ENCODE data around the gene NOB1. TPM values are rescaled to one million over a fixed set of nuclear protein-coding genes. Genes with fewer than 3 reads are reported as not detected.

NOB1 gene
- total and polyA plus RNA-seq, 9 of the 15 experiments (the other 6 are each of a cell fraction or from before 2014, with no cell fraction given) = 42.4 to 148 (median 116) TPM

DNA sequence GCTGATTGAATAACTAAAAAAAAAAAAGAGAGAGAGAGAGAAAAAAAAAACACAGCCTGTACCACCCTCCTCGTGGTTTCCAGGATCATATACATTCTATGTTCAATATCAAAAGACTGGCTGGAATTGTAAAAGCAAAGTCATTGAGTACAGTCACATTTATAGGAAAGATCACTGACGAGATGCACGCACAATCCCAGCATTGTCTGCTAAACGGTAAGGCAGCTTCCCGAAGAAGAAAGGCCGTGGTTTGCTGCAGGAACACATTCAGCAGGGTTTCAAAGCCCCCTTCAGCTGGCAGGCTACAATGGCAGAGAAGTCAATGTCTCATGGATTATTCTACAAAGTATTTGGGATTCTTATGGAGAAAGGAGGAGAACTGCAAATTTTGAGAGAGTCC lies 37.7 kb downstream of the NOB1 start:
- BruUV-seq (replicated peaks) = no TSS peak
- H3K27me3 ChIP-seq (ENCODE audit: control insufficient read depth in 2 of 2, insufficient read depth in 2 of 2, low read length in 2 of 2) = no peaks in the 10 kb centered on the region; a peak in 1 of 5 replicates
- no peak for TF ChIP-seq PRMT5 (CRISPR knock-in tag; IDR thresholded peaks at IDR 0.05)
- peaks cover 55% of the 10 kb centered on the region; the same call in 1 of the 3 replicates for H3K36me3 ChIP-seq (ENCODE audit: control insufficient read depth, insufficient read depth, low read length)
- no peak overlapping the region for H3K4me3 ChIP-seq
- no peak for ATAC-seq
- peaks cover 0 to 6% of the 10 kb centered on the region in 2 experiments; a peak in 2 of 5 replicates for H3K4me1 ChIP-seq (replicated peaks in 1 of 2; ENCODE audit: control insufficient read depth in 2 of 2, insufficient read depth in 2 of 2, low read length in 2 of 2)
- WGBS (ENCODE audit: insufficient coverage, low coverage, missing lambda C conversion rate) = 87% methylated on average over 6 of the region's 6 CpGs
- POLR2A ChIA-PET = interaction anchor here (1.1 to 1.5 kb wide), 2 partner anchors 10 to 11 kb away, joined by 3 to 11 read pairs; partner anchors contain the start of gene NQO1
- intact Hi-C loops (cut with micrococcal nuclease) = no loop called here
- no peak overlapping the region for H3K4me2 ChIP-seq (ENCODE audit: insufficient read depth, low read length)
- no peaks in the 10 kb centered on the region for H3K9me1 ChIP-seq (ENCODE audit: control insufficient read depth, insufficient read depth, low read length)
- H3K79me2 ChIP-seq (ENCODE audit: control insufficient read depth, insufficient read depth, low read length) = peaks cover 6% of the 10 kb centered on the region; the same call in 2 of the 3 replicates
- H4K20me1 ChIP-seq (replicated peaks; ENCODE audit: control insufficient read depth, insufficient read depth, low read length) = no peaks in the 10 kb centered on the region
- H3K27ac ChIP-seq (ENCODE audit: extremely low read depth, low read depth, low read length) = no peak overlapping the region
- in situ Hi-C loops (cut with MboI) = no loop called here
- CTCF ChIA-PET (ENCODE audit: low intra/inter-chr PET ratio) = no interaction called here
- FAIRE-seq = no peak
- H2AFZ ChIP-seq (ENCODE audit: low read depth, low read length) = no peak overlapping the region
- no peak overlapping the region for H3K9ac ChIP-seq (ENCODE audit: insufficient read depth in 1 of 2, low read depth in 2 of 2, low read length in 2 of 2)
- DNase-seq (ENCODE audit: extremely low read depth in 1 of 4, low spot score in 3 of 4) = no peak
- H3K9me3 ChIP-seq (replicated peaks; ENCODE audit: control insufficient read depth, insufficient read depth, low read depth, low read length) = no peaks in the 10 kb centered on the region

DNA sequence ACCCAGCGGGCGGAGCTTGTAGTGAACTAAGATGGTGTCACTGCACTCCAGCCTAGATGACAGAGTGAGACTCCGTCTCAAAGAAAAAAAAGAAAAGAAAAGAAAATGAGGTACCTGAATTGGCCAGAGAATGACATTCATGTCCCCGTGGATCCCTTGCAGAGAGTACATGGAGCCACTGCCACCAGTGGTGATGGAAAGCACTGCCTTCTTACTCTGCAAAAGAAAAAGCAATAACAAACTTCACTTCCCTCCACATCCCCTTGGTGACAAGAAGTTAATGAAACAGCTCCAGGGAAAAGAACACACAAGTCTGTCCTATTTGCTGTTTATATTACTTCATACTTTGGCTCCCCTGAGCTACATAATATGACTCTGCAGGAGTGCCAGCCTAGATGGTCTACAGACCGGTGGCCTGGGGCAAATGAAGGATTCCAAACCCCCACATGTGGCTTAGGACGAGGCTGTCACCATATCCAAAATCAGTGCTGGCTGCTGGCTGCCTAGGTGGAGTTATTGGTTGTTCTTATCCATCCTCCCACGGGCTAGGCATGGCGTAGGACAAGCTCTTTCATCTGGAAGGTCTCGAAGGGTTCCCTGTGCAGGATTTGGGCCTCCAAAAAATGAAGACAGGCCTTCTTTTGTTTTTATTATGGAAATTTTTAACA lies 41.7 kb downstream of the NOB1 start:
- intact Hi-C loops (cut with micrococcal nuclease) = no loop called here
- ATAC-seq (no peak; the same call in 2 of the 3 replicates), FAIRE-seq (no peak), DNase-seq (ENCODE audit: extremely low read depth in 1 of 4, low spot score in 3 of 4) (no peak)
- Histone ChIP-seq H3K79me2 (ENCODE audit: control insufficient read depth, insufficient read depth, low read length) (no peaks in the 10 kb centered on the region), H3K4me3 (no peak overlapping the region), H3K9me1 (ENCODE audit: control insufficient read depth, insufficient read depth, low read length) (no peaks in the 10 kb centered on the region), H2AFZ (ENCODE audit: low read depth, low read length) (no peak overlapping the region), H4K20me1 (replicated peaks; ENCODE audit: control insufficient read depth, insufficient read depth, low read length) (no peaks in the 10 kb centered on the region), H3K9ac (ENCODE audit: insufficient read depth in 1 of 2, low read depth in 2 of 2, low read length in 2 of 2) (no peak overlapping the region), H3K36me3 (ENCODE audit: control insufficient read depth, insufficient read depth, low read length) (peaks cover 72% of the 10 kb centered on the region; the same call in 2 of the 3 replicates), H3K27me3 (ENCODE audit: control insufficient read depth in 2 of 2, insufficient read depth in 2 of 2, low read length in 2 of 2) (no peaks in the 10 kb centered on the region), H3K4me2 (ENCODE audit: insufficient read depth, low read length) (no peak overlapping the region), H3K9me3 (replicated peaks; ENCODE audit: control insufficient read depth, insufficient read depth, low read depth, low read length) (no peaks in the 10 kb centered on the region), H3K4me1 (replicated peaks in 1 of 2; ENCODE audit: control insufficient read depth in 2 of 2, insufficient read depth in 2 of 2, low read length in 2 of 2) (no peaks in the 10 kb centered on the region; a peak in 1 of 5 replicates), H3K27ac (ENCODE audit: extremely low read depth, low read depth, low read length) (no peak overlapping the region)
- in situ Hi-C loops (cut with MboI) = loop anchor here (5.0 kb wide), 1 partner anchor 39 kb away; the partner anchor contains the start of gene NOB1
- no TSS peak for BruUV-seq (replicated peaks)
- CTCF ChIA-PET (ENCODE audit: low intra/inter-chr PET ratio) = interaction anchor here (0.6 kb wide), 1 partner anchor 418 kb away, joined by 4 read pairs; no protein-coding TSS in a partner anchor
- POLR2A ChIA-PET = interaction anchor here (0.6 to 2.4 kb wide), 5 partner anchors 9 to 41 kb away, joined by 3 to 10 read pairs (median 4); partner anchors contain the start of gene NOB1
- 85% methylated on average over 9 of the region's 9 CpGs for WGBS (ENCODE audit: insufficient coverage, low coverage, missing lambda C conversion rate)
- TF ChIP-seq, protein P1, sequence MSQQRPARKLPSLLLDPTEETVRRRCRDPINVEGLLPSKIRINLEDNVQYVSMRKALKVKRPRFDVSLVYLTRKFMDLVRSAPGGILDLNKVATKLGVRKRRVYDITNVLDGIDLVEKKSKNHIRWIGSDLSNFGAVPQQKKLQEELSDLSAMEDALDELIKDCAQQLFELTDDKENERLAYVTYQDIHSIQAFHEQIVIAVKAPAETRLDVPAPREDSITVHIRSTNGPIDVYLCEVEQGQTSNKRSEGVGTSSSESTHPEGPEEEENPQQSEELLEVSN (IDR thresholded peaks at IDR 0.05; ENCODE audit: borderline replicate concordance in 1 of 2, extremely low read depth in 1 of 2, insufficient read depth in 1 of 2, insufficient read length in 1 of 2, low read depth in 1 of 2, low read length in 1 of 2, poor library complexity in 1 of 2, severe bottlenecking in 1 of 2) = no peak
- TF ChIP-seq KLF13 (tag; IDR thresholded peaks at IDR 0.05; ENCODE audit: borderline replicate concordance, low read depth) (no peak), NR1H2 (CRISPR knock-in tag; IDR thresholded peaks at IDR 0.05) (no peak), PHF21A (IDR thresholded peaks at IDR 0.05; ENCODE audit: borderline replicate concordance, low read depth) (no peak), RNF2 (IDR thresholded peaks at IDR 0.05) (no peak), NFIX (CRISPR knock-in tag; IDR thresholded peaks at IDR 0.05; ENCODE audit: low read depth) (no peak), EP300 (IDR thresholded peaks at IDR 0.05; ENCODE audit: low read length) (no peak), SMARCB1 (IDR thresholded peaks at IDR 0.05; ENCODE audit: insufficient read length, low read depth) (no peak), JUN (IDR thresholded peaks at IDR 0.05; ENCODE audit: borderline replicate concordance, low read depth, low read length) (no peak), JUN (CRISPR knock-in tag; IDR thresholded peaks at IDR 0.05; ENCODE audit: borderline replicate concordance) (no peak), XRCC5 (IDR thresholded peaks at IDR 0.05; ENCODE audit: low read depth, low read length) (no peak), ZNF347 (CRISPR knock-in tag; IDR thresholded peaks at IDR 0.05; ENCODE audit: low read depth) (no peak)
- TF ChIP-seq, protein P2, sequence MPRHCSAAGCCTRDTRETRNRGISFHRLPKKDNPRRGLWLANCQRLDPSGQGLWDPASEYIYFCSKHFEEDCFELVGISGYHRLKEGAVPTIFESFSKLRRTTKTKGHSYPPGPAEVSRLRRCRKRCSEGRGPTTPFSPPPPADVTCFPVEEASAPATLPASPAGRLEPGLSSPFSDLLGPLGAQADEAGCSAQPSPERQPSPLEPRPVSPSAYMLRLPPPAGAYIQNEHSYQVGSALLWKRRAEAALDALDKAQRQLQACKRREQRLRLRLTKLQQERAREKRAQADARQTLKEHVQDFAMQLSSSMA (CRISPR knock-in tag; IDR thresholded peaks at IDR 0.05) = no peak

Data from K562 (cell line).